ENCODE results near the gene SLC23A2.

The SLC23A2 gene

DNA sequence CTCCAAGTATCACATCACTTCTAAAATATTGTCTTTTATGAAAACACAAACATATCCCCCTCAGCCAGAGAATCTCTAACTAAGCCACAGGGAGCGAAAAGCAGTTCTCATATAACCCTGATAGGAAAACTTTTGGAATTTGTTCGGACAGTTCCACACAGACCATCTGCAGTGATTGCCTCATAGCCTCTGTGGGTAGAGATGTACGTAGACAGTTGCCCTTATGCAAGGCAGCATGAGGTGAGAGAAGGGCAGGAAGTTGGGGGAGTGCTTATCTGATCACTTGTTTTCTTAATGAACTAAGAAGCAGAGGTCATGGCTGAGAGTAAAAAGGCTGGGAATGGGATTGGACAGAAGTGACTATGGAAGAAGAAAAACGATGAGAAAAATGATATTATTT lies 39.6 kb downstream of the SLC23A2 start:
- no peaks in the 10 kb centered on the region for H3K36me3 ChIP-seq (ENCODE audit: insufficient read depth, low read length)
- H3K9ac ChIP-seq (ENCODE audit: low read depth, low read length), result no peak overlapping the region
- no peaks in the 10 kb centered on the region for H3K9me3 ChIP-seq (ENCODE audit: insufficient read depth, low read depth, low read length)
- H3K4me3 ChIP-seq (ENCODE audit: low read length), result no peak overlapping the region
- peaks cover 5% of the 10 kb centered on the region; the same call in 1 of the 2 replicates for H3K4me1 ChIP-seq (ENCODE audit: insufficient read depth, low read length)
- H3K27ac ChIP-seq (ENCODE audit: low read depth, low read length), result no peak overlapping the region
- H3K27me3 ChIP-seq (ENCODE audit: insufficient read depth, low read length), result no peaks in the 10 kb centered on the region
- WGBS, result 89% methylated on average over 3 of the region's 4 CpGs

DNA sequence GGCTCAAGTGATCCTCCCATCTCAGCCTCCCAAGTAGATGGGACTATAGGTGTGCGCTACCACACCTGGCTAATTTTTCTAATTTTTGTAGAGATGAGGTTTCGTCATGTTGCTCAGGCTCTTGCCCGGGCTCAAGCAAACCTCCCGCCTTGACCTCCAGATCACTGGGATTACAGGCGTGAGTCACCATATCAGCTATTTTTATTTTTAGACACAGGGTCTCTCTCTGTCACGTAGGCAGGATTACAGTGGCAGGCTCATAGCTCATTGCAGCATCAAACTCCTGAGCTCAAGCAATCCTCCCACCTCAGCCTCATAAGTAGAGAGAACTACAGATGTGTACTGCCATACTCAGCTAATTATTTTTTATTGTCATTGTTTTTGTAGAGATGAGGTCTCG lies 41.7 kb downstream of the SLC23A2 start:
- Histone ChIP-seq H3K27me3 (ENCODE audit: insufficient read depth, low read length) (no peaks in the 10 kb centered on the region), H3K27ac (ENCODE audit: low read depth, low read length) (no peak overlapping the region), H3K4me3 (ENCODE audit: low read length) (no peak overlapping the region), H3K9me3 (ENCODE audit: insufficient read depth, low read depth, low read length) (no peaks in the 10 kb centered on the region), H3K9ac (ENCODE audit: low read depth, low read length) (no peak overlapping the region), H3K36me3 (ENCODE audit: insufficient read depth, low read length) (no peaks in the 10 kb centered on the region), H3K4me1 (ENCODE audit: insufficient read depth, low read length) (no peaks in the 10 kb centered on the region)
- WGBS, result 92% methylated on average over 7 of the region's 7 CpGs

- Histone ChIP-seq H3K27ac (ENCODE audit: low read depth, low read length) (no peak overlapping the region), H3K9ac (ENCODE audit: low read depth, low read length) (no peak overlapping the region), H3K36me3 (ENCODE audit: insufficient read depth, low read length) (no peaks in the 10 kb centered on the region), H3K27me3 (ENCODE audit: insufficient read depth, low read length) (no peaks in the 10 kb centered on the region), H3K4me1 (ENCODE audit: insufficient read depth, low read length) (no peaks in the 10 kb centered on the region), H3K4me3 (ENCODE audit: low read length) (no peak overlapping the region), H3K9me3 (ENCODE audit: insufficient read depth, low read depth, low read length) (no peaks in the 10 kb centered on the region)
- WGBS, result 100% methylated on average over 2 of the region's 2 CpGs
Observed at GRCh38 chr20:4957939-4958362, 43.4 kb downstream of the SLC23A2 start.

GRCh38 chr20:4957187-4957586 lies 44.1 kb downstream of the SLC23A2 start:
- Histone ChIP-seq H3K9me3 (ENCODE audit: insufficient read depth, low read depth, low read length) (no peaks in the 10 kb centered on the region), H3K4me1 (ENCODE audit: insufficient read depth, low read length) (no peaks in the 10 kb centered on the region), H3K9ac (ENCODE audit: low read depth, low read length) (no peak overlapping the region), H3K27ac (ENCODE audit: low read depth, low read length) (no peak overlapping the region), H3K36me3 (ENCODE audit: insufficient read depth, low read length) (peaks cover 2% of the 10 kb centered on the region; the same call in 1 of the 2 replicates), H3K4me3 (ENCODE audit: low read length) (no peak overlapping the region), H3K27me3 (ENCODE audit: insufficient read depth, low read length) (no peaks in the 10 kb centered on the region)
- WGBS, result 88% methylated on average over 1 of the region's 2 CpGs

DNA sequence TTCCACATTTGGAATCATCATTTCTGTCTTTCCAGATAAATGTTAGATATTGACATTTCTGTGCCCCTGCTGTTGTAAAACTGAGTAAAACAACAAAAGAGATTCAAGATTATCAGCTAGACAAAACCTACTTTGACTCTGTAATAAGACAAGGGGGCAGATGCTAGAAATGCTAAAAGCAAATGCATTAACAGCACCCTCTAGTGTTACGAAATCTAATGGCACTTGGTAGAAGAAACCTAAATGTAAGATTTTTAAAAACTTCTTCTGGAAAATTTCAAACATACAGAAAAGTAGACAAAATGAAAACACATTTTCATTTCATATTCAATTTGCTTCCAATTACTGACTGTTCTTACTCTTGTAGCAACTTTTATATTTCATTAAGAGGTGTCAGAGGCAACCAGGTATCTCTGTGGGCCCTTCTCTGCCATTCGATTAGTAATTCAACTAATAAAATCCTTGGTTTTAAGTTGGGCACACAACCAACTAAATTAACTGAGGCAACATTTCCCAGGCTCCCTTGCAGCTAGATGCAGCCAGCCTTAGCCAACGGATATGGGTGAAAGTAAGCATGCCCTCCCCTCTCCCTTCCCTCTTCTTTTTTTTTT lies 45.0 kb downstream of the SLC23A2 start:
- Histone ChIP-seq H3K4me3 (ENCODE audit: low read length) (no peak overlapping the region), H3K27ac (ENCODE audit: low read depth, low read length) (no peak overlapping the region), H3K9me3 (ENCODE audit: insufficient read depth, low read depth, low read length) (no peaks in the 10 kb centered on the region), H3K4me1 (ENCODE audit: insufficient read depth, low read length) (no peaks in the 10 kb centered on the region), H3K9ac (ENCODE audit: low read depth, low read length) (no peak overlapping the region), H3K27me3 (ENCODE audit: insufficient read depth, low read length) (no peaks in the 10 kb centered on the region), H3K36me3 (ENCODE audit: insufficient read depth, low read length) (peaks cover 2% of the 10 kb centered on the region; the same call in 1 of the 2 replicates)
- 56% methylated on average over 3 of the region's 3 CpGs for WGBS

DNA sequence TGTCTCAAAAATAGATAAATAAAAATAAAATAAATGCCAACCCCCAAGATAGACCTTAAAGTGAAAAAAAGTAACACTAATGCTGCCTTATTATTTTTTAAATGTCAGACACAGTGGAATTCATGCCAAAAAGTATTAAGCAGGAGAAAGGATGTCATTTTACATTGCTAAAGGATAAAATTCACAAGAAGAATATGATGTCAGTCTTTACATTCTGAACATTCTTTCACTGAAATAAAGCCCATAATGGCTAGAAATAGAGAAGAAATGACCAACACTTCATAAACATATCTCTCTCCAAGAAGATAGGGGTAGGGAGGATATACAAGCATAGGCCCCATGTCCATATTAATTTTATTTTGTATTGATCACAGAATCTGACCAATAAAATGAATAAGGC lies 47.4 kb downstream of the SLC23A2 start:
- H3K4me1 ChIP-seq (ENCODE audit: insufficient read depth, low read length), result peaks cover 14% of the 10 kb centered on the region
- no peak overlapping the region for H3K4me3 ChIP-seq (ENCODE audit: low read length)
- peaks cover 2% of the 10 kb centered on the region; the same call in 1 of the 2 replicates for H3K36me3 ChIP-seq (ENCODE audit: insufficient read depth, low read length)
- no peaks in the 10 kb centered on the region for H3K27me3 ChIP-seq (ENCODE audit: insufficient read depth, low read length)
- no peak overlapping the region for H3K27ac ChIP-seq (ENCODE audit: low read depth, low read length)
- H3K9me3 ChIP-seq (ENCODE audit: insufficient read depth, low read depth, low read length), result no peaks in the 10 kb centered on the region
- no peak overlapping the region for H3K9ac ChIP-seq (ENCODE audit: low read depth, low read length)

GRCh38 chr20:4952229-4952628 lies 49.1 kb downstream of the SLC23A2 start:
- H3K4me1 ChIP-seq (ENCODE audit: insufficient read depth, low read length), result peaks cover 20% of the 10 kb centered on the region
- no peaks in the 10 kb centered on the region for H3K9me3 ChIP-seq (ENCODE audit: insufficient read depth, low read depth, low read length)
- H3K27ac ChIP-seq (ENCODE audit: low read depth, low read length), result no peak overlapping the region

DNA sequence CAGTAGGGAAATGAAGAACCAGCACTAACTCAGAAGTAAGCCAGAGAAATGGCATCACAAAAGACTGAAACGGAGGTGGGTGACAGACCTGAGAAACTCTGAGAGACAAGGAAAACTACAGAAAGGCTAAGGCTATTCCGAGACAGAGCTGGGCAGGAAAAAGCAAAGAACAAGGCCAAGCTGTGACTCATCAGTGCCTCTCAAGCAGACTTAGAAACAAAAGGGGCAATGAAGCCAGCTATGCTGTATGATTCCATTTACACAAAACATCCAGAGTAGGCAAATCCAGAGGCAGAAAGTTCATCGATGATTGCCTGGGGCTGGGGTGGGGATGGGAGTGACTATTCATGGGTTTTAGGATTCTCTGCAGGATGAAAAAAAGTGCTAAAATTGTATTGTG lies 50.0 kb downstream of the SLC23A2 start:
- H3K4me1 ChIP-seq (ENCODE audit: insufficient read depth, low read length), result peaks cover 20% of the 10 kb centered on the region
- WGBS, result 70% methylated on average over 3 of the region's 3 CpGs
- peaks cover 2% of the 10 kb centered on the region; the same call in 1 of the 2 replicates for H3K36me3 ChIP-seq (ENCODE audit: insufficient read depth, low read length)

More at GRCh38 chr20:4952229-4952628, 49.1 kb downstream of the SLC23A2 start:
- H3K27me3 ChIP-seq (ENCODE audit: insufficient read depth, low read length), result no peaks in the 10 kb centered on the region
- no peak overlapping the region for H3K4me3 ChIP-seq (ENCODE audit: low read length)
- H3K36me3 ChIP-seq (ENCODE audit: insufficient read depth, low read length), result peaks cover 2% of the 10 kb centered on the region; the same call in 1 of the 2 replicates
- no CpG with 5 or more reads among the region's 1 CpG for WGBS
- H3K9ac ChIP-seq (ENCODE audit: low read depth, low read length), result no peak overlapping the region

GRCh38 chr20:4950841-4951240 lies 50.5 kb downstream of the SLC23A2 start:
- WGBS, result 97% methylated on average over 4 of the region's 4 CpGs
- H3K9me3 ChIP-seq (ENCODE audit: insufficient read depth, low read depth, low read length), result no peaks in the 10 kb centered on the region
- peaks cover 2% of the 10 kb centered on the region; the same call in 1 of the 2 replicates for H3K36me3 ChIP-seq (ENCODE audit: insufficient read depth, low read length)
- H3K4me1 ChIP-seq (ENCODE audit: insufficient read depth, low read length), result peaks cover 20% of the 10 kb centered on the region
- H3K9ac ChIP-seq (ENCODE audit: low read depth, low read length), result no peak overlapping the region
- no peaks in the 10 kb centered on the region for H3K27me3 ChIP-seq (ENCODE audit: insufficient read depth, low read length)
- no peak overlapping the region for H3K27ac ChIP-seq (ENCODE audit: low read depth, low read length)
- H3K4me3 ChIP-seq (ENCODE audit: low read length), result no peak overlapping the region

More for the DNA sequence above, 50.0 kb downstream of the SLC23A2 start:
- no peak overlapping the region for H3K4me3 ChIP-seq (ENCODE audit: low read length)
- H3K9me3 ChIP-seq (ENCODE audit: insufficient read depth, low read depth, low read length), result no peaks in the 10 kb centered on the region
- no peak overlapping the region for H3K9ac ChIP-seq (ENCODE audit: low read depth, low read length)
- H3K27ac ChIP-seq (ENCODE audit: low read depth, low read length), result no peak overlapping the region
- no peaks in the 10 kb centered on the region for H3K27me3 ChIP-seq (ENCODE audit: insufficient read depth, low read length)

GRCh38 chr20:4950437-4950836 lies 50.9 kb downstream of the SLC23A2 start:
- H3K9ac ChIP-seq (ENCODE audit: low read depth, low read length), result no peak overlapping the region
- WGBS, result 93% methylated on average over 3 of the region's 3 CpGs
- no peak overlapping the region for H3K4me3 ChIP-seq (ENCODE audit: low read length)
- H3K27ac ChIP-seq (ENCODE audit: low read depth, low read length), result no peak overlapping the region
- no peaks in the 10 kb centered on the region for H3K27me3 ChIP-seq (ENCODE audit: insufficient read depth, low read length)
- H3K36me3 ChIP-seq (ENCODE audit: insufficient read depth, low read length), result peaks cover 2% of the 10 kb centered on the region; the same call in 1 of the 2 replicates
- no peaks in the 10 kb centered on the region for H3K9me3 ChIP-seq (ENCODE audit: insufficient read depth, low read depth, low read length)
- peaks cover 20% of the 10 kb centered on the region for H3K4me1 ChIP-seq (ENCODE audit: insufficient read depth, low read length)

GRCh38 chr20:4949833-4950178 lies 51.5 kb downstream of the SLC23A2 start:
- Histone ChIP-seq H3K9ac (ENCODE audit: low read depth, low read length) (no peak overlapping the region), H3K27ac (ENCODE audit: low read depth, low read length) (no peak overlapping the region), H3K4me3 (ENCODE audit: low read length) (no peak overlapping the region), H3K9me3 (ENCODE audit: insufficient read depth, low read depth, low read length) (no peaks in the 10 kb centered on the region), H3K36me3 (ENCODE audit: insufficient read depth, low read length) (peaks cover 2% of the 10 kb centered on the region; the same call in 1 of the 2 replicates), H3K4me1 (ENCODE audit: insufficient read depth, low read length) (peaks cover 20% of the 10 kb centered on the region), H3K27me3 (ENCODE audit: insufficient read depth, low read length) (no peaks in the 10 kb centered on the region)
- WGBS, result 79% methylated on average over 6 of the region's 6 CpGs

All from HUES64 (cell line).